ENCODE data around the gene HOXA3.

Gene HOXA3

GRCh38 chr7:27065709-27066108, 86.7 kb downstream of the HOXA3 start:
- no peaks in the 10 kb centered on the region for H3K9me2 ChIP-seq (replicated peaks; ENCODE audit: control insufficient read depth, low read length)
- no peaks in the 10 kb centered on the region for H3F3A ChIP-seq (ENCODE audit: control insufficient read depth, insufficient read depth)
- H3K27ac ChIP-seq (ENCODE audit: low read depth, low read length) = no peak overlapping the region
- no peaks in the 10 kb centered on the region for H3K36me3 ChIP-seq (ENCODE audit: control insufficient read depth, low read length)
- no peaks in the 10 kb centered on the region for H4K20me1 ChIP-seq (ENCODE audit: control insufficient read depth, insufficient read depth, low read depth, low read length)
- no peaks in the 10 kb centered on the region for H3K9me3 ChIP-seq (ENCODE audit: control insufficient read depth, insufficient read depth, low read length)
- H3K27me3 ChIP-seq (ENCODE audit: control insufficient read depth, low read length) = peaks cover 6% of the 10 kb centered on the region; the same call in 1 of the 2 replicates
- no peaks in the 10 kb centered on the region for H3K79me2 ChIP-seq (ENCODE audit: control insufficient read depth, low read length)
- no peak overlapping the region for H3K4me3 ChIP-seq (ENCODE audit: low read length)
- no peak for TF ChIP-seq EZH2phosphoT487 (IDR thresholded peaks at IDR 0.05; ENCODE audit: borderline replicate concordance, low read length)
- TF ChIP-seq CTCF (IDR thresholded peaks at IDR 0.05; ENCODE audit: low read depth, low read length, poor library complexity, severe bottlenecking) = no peak
- H3K4me2 ChIP-seq (ENCODE audit: low read length) = no peak overlapping the region
- no peaks in the 10 kb centered on the region for H3K4me1 ChIP-seq (ENCODE audit: control insufficient read depth, low read length)

- Histone ChIP-seq H3K79me2 (ENCODE audit: control insufficient read depth, low read length) (no peaks in the 10 kb centered on the region), H3K36me3 (ENCODE audit: control insufficient read depth, low read length) (no peaks in the 10 kb centered on the region), H3K27ac (ENCODE audit: low read depth, low read length) (no peak overlapping the region), H4K20me1 (ENCODE audit: control insufficient read depth, insufficient read depth, low read depth, low read length) (no peaks in the 10 kb centered on the region), H3K4me1 (ENCODE audit: control insufficient read depth, low read length) (no peaks in the 10 kb centered on the region), H3K27me3 (ENCODE audit: control insufficient read depth, low read length) (peaks cover 12% of the 10 kb centered on the region; the same call in 1 of the 2 replicates), H3K4me3 (ENCODE audit: low read length) (no peak overlapping the region), H3F3A (ENCODE audit: control insufficient read depth, insufficient read depth) (no peaks in the 10 kb centered on the region), H3K9me2 (replicated peaks; ENCODE audit: control insufficient read depth, low read length) (no peaks in the 10 kb centered on the region), H3K9me3 (ENCODE audit: control insufficient read depth, insufficient read depth, low read length) (no peaks in the 10 kb centered on the region), H3K4me2 (ENCODE audit: low read length) (no peak overlapping the region)
- TF ChIP-seq CTCF (IDR thresholded peaks at IDR 0.05; ENCODE audit: low read depth, low read length, poor library complexity, severe bottlenecking) = no peak
- no peak for TF ChIP-seq EZH2phosphoT487 (IDR thresholded peaks at IDR 0.05; ENCODE audit: borderline replicate concordance, low read length)
Observed at GRCh38 chr7:27064661-27065060, 87.7 kb downstream of the HOXA3 start.

- Histone ChIP-seq H3K36me3 (ENCODE audit: control insufficient read depth, low read length) (no peaks in the 10 kb centered on the region), H3K9me3 (ENCODE audit: control insufficient read depth, insufficient read depth, low read length) (no peaks in the 10 kb centered on the region), H3K9me2 (replicated peaks; ENCODE audit: control insufficient read depth, low read length) (no peaks in the 10 kb centered on the region), H3F3A (ENCODE audit: control insufficient read depth, insufficient read depth) (no peaks in the 10 kb centered on the region), H3K4me1 (ENCODE audit: control insufficient read depth, low read length) (no peaks in the 10 kb centered on the region), H3K4me3 (ENCODE audit: low read length) (no peak overlapping the region), H4K20me1 (ENCODE audit: control insufficient read depth, insufficient read depth, low read depth, low read length) (no peaks in the 10 kb centered on the region), H3K27me3 (ENCODE audit: control insufficient read depth, low read length) (peaks cover 13% of the 10 kb centered on the region; the same call in 1 of the 2 replicates), H3K4me2 (ENCODE audit: low read length) (no peak overlapping the region), H3K27ac (ENCODE audit: low read depth, low read length) (no peak overlapping the region), H3K79me2 (ENCODE audit: control insufficient read depth, low read length) (no peaks in the 10 kb centered on the region)
- TF ChIP-seq EZH2phosphoT487 (IDR thresholded peaks at IDR 0.05; ENCODE audit: borderline replicate concordance, low read length) (no peak), CTCF (IDR thresholded peaks at IDR 0.05; ENCODE audit: low read depth, low read length, poor library complexity, severe bottlenecking) (no peak)
Observed at GRCh38 chr7:27064159-27064558, 88.2 kb downstream of the HOXA3 start.

Data from DOHH2 (cell line).